GM21528 (cell line): ENCODE data around the gene GDF2.

Experiments
- ATAC-seq: cut with Tn5 transposase; IDR thresholded peaks from one replicate; pipeline ENCODE4 v1.9.1; 2021; ENCODE audit warnings: mild to moderate bottlenecking, moderate library complexity; ENCODE audit not compliant: unreplicated experiment, low FRiP score

GDF2 gene

GRCh38 chr10:47366731-47367460 lies 44.6 kb downstream of the GDF2 start:
- ATAC-seq, result no peak

- ATAC-seq, result no peak
Measured at GRCh38 chr10:47367646-47368045, 45.4 kb downstream of the GDF2 start.

DNA sequence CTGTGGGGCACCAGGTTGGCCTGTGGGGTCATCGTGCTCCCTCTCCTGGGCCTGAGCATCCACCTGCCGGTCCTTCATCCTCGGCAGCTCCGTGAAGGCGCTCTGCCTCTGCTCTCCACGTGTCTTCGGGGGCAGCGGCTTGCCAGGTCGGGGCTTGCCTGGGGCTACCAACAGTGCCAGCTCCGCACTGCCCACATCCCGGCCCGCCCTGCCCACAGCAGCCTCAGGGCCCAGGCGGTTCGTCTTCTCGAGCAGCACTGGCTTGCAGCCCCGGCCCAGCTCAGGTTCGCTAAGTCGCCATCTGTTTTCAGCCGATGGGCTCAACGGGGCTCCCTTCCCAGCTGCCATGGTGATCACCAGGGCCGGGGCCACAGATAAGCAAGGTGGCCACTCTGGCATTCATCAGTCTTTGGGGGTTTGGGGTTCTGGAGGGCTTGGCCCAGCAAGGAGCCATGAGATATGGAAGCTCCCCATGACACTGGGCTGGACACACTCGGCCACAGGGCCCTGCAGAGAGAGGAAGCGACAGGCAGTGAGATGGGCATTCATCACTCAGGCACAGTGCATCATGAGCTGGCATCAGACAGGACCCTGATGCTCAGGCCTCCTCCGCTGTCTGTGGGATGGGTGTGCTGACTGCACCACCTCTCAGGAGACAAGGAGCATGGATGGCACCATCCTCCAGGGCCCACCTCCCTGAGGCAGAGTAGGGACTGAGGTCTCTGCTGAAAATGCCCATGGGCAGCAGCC lies 46.4 kb downstream of the GDF2 start:
- ATAC-seq, result no peak

GRCh38 chr10:47369251-47369894 lies 47.1 kb downstream of the GDF2 start:
- no peak for ATAC-seq

DNA sequence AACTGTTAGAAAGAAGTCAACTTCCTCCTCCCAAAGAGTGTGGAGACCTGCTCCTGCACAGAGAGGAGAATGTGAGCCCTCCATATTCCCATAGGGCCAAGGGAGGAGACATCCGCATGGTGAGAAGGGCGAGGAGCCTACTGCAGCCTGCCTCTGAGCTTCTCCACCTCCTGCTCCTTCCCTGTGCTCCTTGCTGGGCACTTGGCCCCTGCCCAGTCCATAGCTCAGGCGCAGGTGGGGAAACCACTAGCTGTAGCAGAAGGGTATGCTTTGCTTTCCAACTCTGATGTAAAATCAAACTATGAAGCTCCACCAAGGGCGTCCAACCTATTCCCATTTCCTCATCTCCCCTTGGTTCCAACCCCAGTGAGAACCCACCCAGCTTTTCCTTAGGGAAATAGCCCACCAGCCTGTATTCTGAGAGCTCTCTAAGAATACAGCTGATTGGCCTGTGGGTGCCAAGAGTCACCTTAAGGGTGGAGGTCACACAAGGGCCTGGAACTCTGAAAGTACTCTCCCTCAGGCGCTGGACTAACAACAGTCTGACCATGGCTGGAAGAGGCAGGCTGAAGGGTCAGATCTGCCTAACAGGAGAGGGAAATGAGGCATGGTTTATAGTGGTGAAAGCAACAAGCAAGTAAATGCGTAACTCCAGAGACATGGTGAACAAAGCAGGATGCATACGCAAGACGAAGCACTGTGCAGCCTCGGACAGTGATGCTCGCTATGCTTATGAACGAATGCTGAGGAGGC lies 47.9 kb downstream of the GDF2 start:
- ATAC-seq, result no peak

DNA sequence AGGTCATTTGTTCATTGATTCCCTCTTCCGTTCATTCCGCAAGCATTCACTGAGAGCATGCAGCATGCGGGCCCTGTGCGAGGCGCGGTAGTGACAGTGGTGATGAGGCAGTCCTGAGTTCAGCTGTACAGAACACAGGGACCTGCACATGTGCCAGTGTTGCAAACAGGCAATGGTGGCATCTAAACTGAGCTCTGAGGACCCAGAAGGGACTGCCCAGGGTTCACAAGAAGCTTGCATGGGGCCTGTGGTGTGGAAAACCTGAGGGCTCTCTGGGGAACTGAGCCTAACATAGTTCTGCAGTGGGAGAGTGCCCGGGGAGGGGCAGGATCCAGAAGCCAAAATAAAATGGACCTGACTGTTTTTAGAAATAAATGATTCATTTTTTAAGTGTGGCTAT lies 48.6 kb downstream of the GDF2 start:
- ATAC-seq, result no peak

DNA sequence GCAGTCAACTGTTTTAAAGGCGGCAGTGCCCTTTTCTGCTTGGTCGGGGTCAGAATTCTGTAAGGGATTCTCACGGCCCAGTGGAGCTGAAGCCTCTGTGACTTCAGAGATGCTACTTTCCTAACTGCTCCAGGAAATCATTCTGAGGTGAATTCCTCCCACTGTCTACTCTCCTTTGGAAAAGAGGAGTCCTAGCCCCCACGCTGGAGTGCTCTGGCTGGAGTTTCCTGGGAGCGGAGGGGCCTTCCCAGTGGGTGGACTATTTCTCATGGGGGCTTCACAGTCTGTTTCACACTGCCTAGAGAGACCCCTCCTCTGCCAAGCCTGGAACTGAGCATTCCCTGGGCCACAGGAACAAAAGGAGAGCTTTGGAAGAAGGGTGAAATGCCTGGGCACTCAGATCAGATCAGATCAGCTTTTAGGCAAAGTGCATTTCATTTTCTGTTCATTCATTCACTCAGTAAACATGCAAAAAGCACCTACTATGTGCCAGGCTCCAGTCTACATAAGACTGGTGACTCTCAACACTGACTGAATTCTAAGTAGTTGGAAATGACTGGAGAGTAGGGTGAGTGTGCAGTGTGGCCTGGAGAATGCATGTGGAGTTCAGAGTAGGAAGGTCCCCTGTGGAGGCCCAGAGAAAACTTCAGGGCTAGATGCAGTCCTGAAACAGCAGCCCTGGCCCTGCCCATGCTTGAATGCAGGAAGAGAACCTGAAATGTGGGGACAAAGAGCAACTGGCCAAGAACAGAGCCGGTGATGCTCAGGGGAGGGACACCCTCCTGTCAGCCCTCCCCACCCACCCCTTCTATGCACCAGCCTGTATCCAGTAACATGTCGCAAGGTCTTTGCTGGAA lies 49.6 kb downstream of the GDF2 start:
- ATAC-seq, result no peak

DNA sequence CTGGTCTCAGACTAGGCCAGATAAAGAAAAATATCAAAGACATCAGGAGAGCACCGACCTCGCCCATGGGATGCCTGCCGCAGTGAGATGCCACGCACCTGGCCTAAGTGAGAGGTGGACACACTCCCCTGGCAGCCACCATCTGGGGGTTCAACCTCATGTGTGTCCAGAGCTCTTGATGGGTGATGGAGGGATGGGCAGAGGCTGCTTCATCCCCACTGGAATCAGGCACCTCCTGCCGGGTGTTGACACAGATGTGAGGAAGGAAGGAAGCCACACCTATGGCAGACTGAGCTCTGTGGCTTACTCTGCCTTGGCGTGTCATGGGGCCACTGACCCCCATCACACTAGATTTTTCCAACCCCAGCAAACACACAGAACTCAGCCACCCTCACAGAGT lies 50.5 kb downstream of the GDF2 start:
- no peak for ATAC-seq

GRCh38 chr10:47374611-47375536 lies 52.6 kb downstream of the GDF2 start:
- no peak for ATAC-seq

DNA sequence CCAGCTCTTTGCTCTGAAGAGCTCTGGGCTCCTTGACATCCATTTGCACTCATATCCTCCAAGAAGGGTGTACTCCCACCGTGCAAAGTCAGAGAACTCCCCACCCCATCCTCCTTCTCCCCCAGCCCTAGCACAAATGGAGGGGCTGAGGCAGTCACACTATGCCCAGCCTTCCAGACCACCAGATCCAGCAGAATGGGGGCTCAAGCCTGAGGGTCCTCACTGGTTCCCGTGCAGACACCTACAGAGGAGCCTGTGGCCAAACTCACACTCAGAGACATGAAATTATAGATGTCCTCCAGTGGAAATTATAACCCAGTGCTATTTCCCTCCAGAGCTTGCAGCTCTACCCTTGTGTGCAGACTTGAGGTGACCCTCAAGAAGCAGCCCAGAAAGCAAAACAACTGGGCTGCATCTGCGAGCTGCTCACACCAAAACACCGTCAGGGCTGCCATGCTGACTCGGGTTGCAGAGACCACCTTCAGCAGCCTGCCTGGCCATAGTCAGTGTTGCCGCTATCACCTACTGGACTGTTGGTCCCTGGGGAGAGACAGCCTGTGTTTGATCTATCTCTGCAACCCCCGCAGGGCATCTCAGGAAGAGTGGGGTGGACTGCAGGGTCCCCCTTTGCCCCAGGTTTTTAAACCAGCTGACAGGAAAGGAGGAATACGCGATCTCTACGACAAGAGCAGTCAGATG lies 54.4 kb downstream of the GDF2 start:
- ATAC-seq, result no peak
